Measurements from ENCODE around the gene VTI1A. TPM values are rescaled to one million over a fixed set of nuclear protein-coding genes. Genes with fewer than 3 reads are reported as not detected.
A peak's percentile ranks its signal among the peaks of the same experiment; 100 is the strongest.

The VTI1A gene
- total RNA-seq, 2 experiments from 2014 or later = 24.9 to 28.4 TPM

DNA sequence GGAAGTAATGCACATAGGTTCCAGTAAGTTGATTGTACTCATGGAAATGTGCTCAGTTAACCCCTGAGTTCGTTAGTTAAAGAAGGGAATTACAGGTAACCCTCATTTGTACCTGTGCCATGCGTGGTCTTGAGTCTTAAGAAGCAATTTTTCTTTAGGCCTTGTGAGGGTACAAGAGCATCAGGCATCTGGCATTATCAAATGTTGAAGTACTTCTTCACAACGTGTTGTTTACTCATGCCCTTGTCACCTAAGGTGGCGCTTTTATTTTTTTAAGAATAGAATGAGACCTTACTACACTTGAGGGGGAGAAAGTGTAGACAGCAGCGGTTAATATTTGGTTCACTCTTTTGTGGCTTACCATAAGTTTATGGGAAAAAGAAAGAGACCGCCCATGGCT, 167.1 kb downstream of the VTI1A start:
- H3K4me3 Mint-ChIP-seq = no peak overlapping the region
- intact Hi-C loops (cut with micrococcal nuclease) = no loop called here
- H3K36me3 Mint-ChIP-seq (ENCODE audit: low read depth) = peaks cover 16% of the 10 kb centered on the region
- CTCF ChIA-PET = no interaction called here
- no peaks in the 10 kb centered on the region for H3K4me1 Mint-ChIP-seq (ENCODE audit: low read depth)
- no peak for DNase-seq
- H3K27ac Mint-ChIP-seq = no peak overlapping the region
- H3K9me3 Mint-ChIP-seq = no peaks in the 10 kb centered on the region
- no peaks in the 10 kb centered on the region for H3K27me3 Mint-ChIP-seq (ENCODE audit: low read depth)

DNA sequence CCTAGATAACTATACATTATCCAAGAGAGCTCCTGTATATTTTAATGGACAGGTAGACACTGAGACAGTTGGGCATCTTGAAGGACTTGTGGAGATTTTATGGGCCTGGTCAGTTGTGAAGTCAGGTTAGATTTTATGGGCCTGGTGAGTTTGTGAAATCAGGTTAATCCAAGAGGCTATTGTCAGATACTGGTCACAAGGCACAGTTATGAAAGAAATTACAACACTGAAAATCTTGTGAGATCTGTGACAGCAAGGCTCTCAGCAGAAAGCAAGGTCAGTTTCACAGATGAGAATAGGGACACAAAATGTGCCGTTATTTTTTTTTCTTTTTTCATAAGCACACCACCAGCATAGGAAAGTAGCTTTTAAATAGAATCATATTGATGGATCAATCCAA, 167.6 kb downstream of the VTI1A start:
- Mint-ChIP-seq H3K27ac (no peak overlapping the region), H3K36me3 (ENCODE audit: low read depth) (peaks cover 16% of the 10 kb centered on the region), H3K27me3 (ENCODE audit: low read depth) (no peaks in the 10 kb centered on the region), H3K4me3 (no peak overlapping the region), H3K9me3 (no peaks in the 10 kb centered on the region), H3K4me1 (ENCODE audit: low read depth) (no peaks in the 10 kb centered on the region)
- DNase-seq = no peak
- CTCF ChIA-PET = no interaction called here
- intact Hi-C loops (cut with micrococcal nuclease) = no loop called here

DNA sequence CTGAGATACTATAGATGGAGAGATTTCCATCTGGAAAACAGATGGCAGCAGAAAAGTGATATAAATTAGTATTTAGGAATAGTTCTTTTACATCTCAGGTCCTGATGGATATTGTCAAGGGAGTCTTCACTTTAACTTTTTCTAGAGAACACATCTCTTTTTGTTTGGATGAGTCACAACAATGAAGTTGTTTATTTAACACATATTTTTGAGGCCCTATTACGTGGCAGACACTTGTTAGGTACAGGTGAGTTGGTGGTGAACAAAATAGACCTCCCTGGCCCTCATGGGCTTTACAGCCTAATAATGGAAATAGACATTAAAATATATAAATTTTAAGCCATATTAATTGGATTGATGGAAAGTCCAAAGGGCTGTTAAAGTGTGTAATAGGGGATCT, 168.3 kb downstream of the VTI1A start:
- no peaks in the 10 kb centered on the region for H3K4me1 Mint-ChIP-seq (ENCODE audit: low read depth)
- H3K4me3 Mint-ChIP-seq = no peak overlapping the region
- H3K9me3 Mint-ChIP-seq = no peaks in the 10 kb centered on the region
- intact Hi-C loops (cut with micrococcal nuclease) = no loop called here
- CTCF ChIA-PET = no interaction called here
- peak overlapping the region; percentile 5 for H3K27ac Mint-ChIP-seq
- DNase-seq = no peak
- no peaks in the 10 kb centered on the region for H3K27me3 Mint-ChIP-seq (ENCODE audit: low read depth)
- H3K36me3 Mint-ChIP-seq (ENCODE audit: low read depth) = peaks cover 16% of the 10 kb centered on the region

DNA sequence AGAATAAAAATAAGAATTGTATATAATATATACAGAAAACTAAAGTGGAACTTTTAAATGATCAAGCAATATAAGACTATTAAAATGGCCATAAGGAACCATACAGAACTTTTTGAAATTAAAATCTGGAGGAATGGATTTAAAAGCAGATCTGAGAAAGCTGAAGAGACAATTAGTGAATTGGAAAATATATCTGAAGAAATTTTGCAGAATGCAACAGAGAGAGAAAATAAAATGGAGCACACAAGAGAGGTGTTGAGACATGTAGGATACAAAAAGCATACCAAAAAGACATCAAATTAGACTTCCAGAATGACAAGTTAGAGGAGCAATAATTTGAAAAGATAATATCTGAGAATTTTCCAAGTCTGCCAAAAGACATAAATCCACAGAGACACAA, 169.6 kb downstream of the VTI1A start:
- intact Hi-C loops (cut with micrococcal nuclease) = no loop called here
- H3K36me3 Mint-ChIP-seq (ENCODE audit: low read depth) = peaks cover 14% of the 10 kb centered on the region
- no peak overlapping the region for H3K27ac Mint-ChIP-seq
- no peaks in the 10 kb centered on the region for H3K27me3 Mint-ChIP-seq (ENCODE audit: low read depth)
- no peak for DNase-seq
- no peaks in the 10 kb centered on the region for H3K4me1 Mint-ChIP-seq (ENCODE audit: low read depth)
- H3K4me3 Mint-ChIP-seq = no peak overlapping the region
- H3K9me3 Mint-ChIP-seq = no peaks in the 10 kb centered on the region
- CTCF ChIA-PET = no interaction called here

DNA sequence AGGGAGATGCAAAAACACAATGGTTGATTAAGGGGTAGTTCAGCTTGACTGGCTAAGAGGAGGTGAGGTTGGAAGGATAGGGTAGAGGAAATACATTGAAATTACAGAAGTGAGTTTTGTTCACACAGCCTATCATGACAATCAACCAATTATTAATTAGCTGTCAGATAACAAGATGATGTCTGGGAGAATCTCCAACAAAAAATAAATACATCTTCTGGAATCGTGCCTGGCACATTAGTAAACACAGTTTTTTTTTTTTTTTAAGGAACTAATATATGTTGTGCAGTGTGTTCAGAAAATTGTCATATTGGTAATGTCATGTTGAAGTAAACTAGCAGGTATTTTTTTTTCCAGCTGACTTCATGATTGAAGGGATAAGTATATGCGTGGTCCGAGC, 171.8 kb downstream of the VTI1A start:
- Mint-ChIP-seq H3K27ac (no peak overlapping the region), H3K9me3 (no peaks in the 10 kb centered on the region), H3K27me3 (ENCODE audit: low read depth) (no peaks in the 10 kb centered on the region), H3K36me3 (ENCODE audit: low read depth) (peaks cover 10% of the 10 kb centered on the region), H3K4me1 (ENCODE audit: low read depth) (no peaks in the 10 kb centered on the region), H3K4me3 (no peak overlapping the region)
- CTCF ChIA-PET = no interaction called here
- no peak for DNase-seq
- intact Hi-C loops (cut with micrococcal nuclease) = no loop called here

DNA sequence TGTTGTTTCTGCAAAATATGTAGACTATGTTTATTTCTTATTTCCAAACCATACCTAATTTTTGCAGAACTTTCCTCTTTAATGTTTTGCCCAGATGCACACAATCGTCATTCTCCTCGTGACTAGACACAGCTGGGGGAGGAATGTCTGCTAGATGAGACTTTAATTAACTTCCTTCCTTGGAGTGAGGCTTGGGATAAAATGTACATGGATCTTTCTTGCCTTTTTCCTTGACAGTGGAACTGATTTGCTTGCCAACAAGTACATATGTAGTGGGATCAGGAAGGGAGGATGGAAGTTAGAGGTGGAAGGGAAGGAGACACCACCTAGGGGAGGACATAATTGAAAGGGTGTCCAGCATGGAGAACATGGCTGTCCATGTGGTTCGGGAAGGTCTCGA, 172.5 kb downstream of the VTI1A start:
- Mint-ChIP-seq H3K4me1 (ENCODE audit: low read depth) (no peaks in the 10 kb centered on the region), H3K27me3 (ENCODE audit: low read depth) (no peaks in the 10 kb centered on the region), H3K27ac (no peak overlapping the region), H3K4me3 (no peak overlapping the region), H3K36me3 (ENCODE audit: low read depth) (peaks cover 8% of the 10 kb centered on the region), H3K9me3 (no peaks in the 10 kb centered on the region)
- intact Hi-C loops (cut with micrococcal nuclease) = no loop called here
- CTCF ChIA-PET = interaction anchor here (1.0 kb wide), 1 partner anchor 996 kb away, joined by 3 read pairs; no protein-coding TSS in a partner anchor
- DNase-seq = no peak

DNA sequence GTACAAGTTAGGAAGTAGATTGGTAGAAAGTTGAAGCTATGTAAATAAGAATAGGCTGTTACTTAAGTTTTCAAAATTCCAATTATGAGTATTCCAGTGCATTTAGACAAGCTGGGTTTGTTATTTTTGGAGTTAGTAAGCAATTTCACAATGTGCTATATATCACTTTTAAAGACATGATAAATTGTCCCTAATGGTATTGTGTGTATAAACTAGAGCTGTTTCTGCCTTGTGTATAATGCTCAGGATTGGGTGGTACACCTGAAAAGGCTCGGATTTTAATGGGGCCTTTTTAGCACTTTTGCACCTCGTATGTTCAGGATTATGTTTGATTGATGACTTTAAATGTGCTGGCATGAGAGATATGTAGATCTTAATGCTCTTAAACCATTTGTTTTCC, 175.8 kb downstream of the VTI1A start:
- Mint-ChIP-seq H3K27ac (no peak overlapping the region), H3K4me1 (ENCODE audit: low read depth) (no peaks in the 10 kb centered on the region), H3K4me3 (no peak overlapping the region), H3K36me3 (ENCODE audit: low read depth) (peaks cover 4% of the 10 kb centered on the region), H3K9me3 (no peaks in the 10 kb centered on the region), H3K27me3 (ENCODE audit: low read depth) (no peaks in the 10 kb centered on the region)
- intact Hi-C loops (cut with micrococcal nuclease) = no loop called here
- DNase-seq = no peak
- CTCF ChIA-PET = interaction anchor here (0.6 kb wide), 1 partner anchor 167 kb away, joined by 3 read pairs; no protein-coding TSS in a partner anchor

DNA sequence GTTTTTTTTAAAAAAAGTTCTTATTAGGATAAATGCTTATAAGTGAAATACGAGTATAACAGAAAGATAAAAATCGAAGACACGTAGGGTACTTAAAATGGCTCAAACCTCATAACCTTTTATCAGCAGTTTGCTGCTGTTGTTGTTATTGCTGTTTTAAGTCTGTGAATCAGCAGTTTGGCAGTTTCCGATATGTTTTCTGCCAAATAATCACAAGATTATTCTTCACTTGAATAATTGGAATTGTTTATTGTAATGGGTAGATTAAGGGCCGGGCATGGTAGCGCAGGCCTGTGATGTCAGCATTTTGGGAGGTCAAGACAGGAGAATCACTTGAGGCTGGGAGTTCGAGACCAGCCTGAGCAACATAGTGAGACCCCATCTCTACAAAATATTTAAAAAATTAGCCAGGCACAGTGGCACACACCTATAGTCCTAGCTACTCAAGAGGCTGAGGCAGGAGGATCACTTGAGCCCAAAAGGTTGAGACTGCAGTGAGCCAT, 177.6 kb downstream of the VTI1A start:
- Mint-ChIP-seq H3K9me3 (no peaks in the 10 kb centered on the region), H3K36me3 (ENCODE audit: low read depth) (peaks cover 3% of the 10 kb centered on the region), H3K4me1 (ENCODE audit: low read depth) (no peaks in the 10 kb centered on the region), H3K27ac (no peak overlapping the region), H3K27me3 (ENCODE audit: low read depth) (no peaks in the 10 kb centered on the region), H3K4me3 (no peak overlapping the region)
- no peak for DNase-seq
- intact Hi-C loops (cut with micrococcal nuclease) = no loop called here
- CTCF ChIA-PET = no interaction called here

DNA sequence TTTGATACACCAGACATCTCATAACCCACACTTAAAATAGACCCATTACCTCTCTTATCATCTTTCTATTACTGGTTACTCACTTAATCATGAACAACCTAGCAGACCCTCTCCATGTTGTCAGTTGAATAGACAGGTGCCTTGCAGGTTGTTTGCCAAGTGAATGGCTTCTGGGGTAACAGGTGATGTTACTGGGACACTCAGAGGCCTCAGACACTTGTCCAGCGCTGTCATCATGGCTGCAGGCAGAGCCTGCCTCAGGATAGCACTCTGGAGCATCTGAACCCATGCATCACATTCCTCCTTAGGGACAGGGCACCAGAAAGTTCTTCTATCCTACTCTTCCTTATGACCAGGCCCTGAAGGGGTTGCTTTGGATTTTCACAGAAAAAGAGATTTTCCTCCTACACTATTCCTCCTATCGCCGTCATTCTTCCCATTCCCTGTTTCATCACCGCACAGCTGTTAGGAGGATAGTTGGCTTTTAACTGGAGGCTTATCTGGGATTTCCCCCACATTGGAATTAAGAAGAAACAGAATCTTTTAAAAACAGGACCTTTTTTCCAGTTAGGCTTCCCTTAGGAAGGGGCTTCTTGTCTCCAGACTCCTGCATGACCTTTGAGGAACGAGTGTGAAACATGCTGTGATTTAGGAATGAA, 182.1 kb downstream of the VTI1A start:
- no peak overlapping the region for H3K4me3 Mint-ChIP-seq
- no peak for DNase-seq

DNA sequence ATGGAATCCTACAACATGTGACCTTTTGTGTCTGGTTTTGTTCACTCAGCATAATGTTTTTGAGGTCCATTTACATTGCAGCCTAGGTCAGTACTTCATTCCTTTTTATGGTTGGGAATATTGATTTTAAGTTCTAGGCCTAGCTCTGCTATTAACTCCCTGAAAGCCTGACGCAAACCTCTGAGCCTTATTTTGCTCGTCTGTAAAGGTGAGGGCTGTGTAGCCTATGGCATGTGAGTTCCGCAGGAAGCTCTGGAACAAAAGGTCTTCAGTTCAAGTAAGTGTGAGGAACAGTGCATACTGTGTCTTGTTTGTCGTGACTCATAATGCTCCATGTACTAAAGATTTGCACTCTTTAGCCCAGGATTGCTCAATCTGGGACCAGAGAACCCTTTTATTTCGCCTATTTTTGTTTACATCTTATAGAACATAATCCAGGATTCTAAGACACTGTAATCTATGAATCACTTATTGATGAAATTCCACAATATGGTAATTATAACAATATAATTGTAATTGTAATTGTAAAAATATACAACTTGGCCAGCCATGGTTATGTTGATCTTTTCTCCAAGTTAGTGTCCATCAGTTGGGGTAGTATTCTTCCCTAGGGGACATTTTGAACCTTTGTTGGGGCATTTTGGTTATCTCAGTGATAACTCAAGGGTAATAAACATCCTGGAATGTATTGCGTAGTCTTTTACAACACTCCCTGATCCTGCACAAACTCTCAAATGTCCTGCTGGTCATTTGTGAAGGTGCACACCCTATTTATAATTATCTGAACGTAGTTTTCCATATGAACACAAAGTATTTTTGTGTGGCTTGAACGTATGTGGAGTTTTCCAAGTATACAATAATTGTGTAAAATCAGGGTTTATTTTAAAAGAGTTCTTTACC, 184.7 kb downstream of the VTI1A start:
- intact Hi-C loops (cut with micrococcal nuclease) = no loop called here
- no peaks in the 10 kb centered on the region for H3K27me3 Mint-ChIP-seq (ENCODE audit: low read depth)
- no peak for DNase-seq
- H3K27ac Mint-ChIP-seq = no peak overlapping the region
- no peaks in the 10 kb centered on the region for H3K4me1 Mint-ChIP-seq (ENCODE audit: low read depth)
- CTCF ChIA-PET = no interaction called here
- no peak overlapping the region for H3K4me3 Mint-ChIP-seq
- no peaks in the 10 kb centered on the region for H3K9me3 Mint-ChIP-seq
- H3K36me3 Mint-ChIP-seq (ENCODE audit: low read depth) = no peaks in the 10 kb centered on the region

More for the DNA sequence above, 182.1 kb downstream of the VTI1A start:
- Mint-ChIP-seq H3K4me1 (ENCODE audit: low read depth) (no peaks in the 10 kb centered on the region), H3K27ac (no peak overlapping the region), H3K36me3 (ENCODE audit: low read depth) (no peaks in the 10 kb centered on the region), H3K27me3 (ENCODE audit: low read depth) (no peaks in the 10 kb centered on the region), H3K9me3 (no peaks in the 10 kb centered on the region)
- CTCF ChIA-PET = no interaction called here
- intact Hi-C loops (cut with micrococcal nuclease) = no loop called here

DNA sequence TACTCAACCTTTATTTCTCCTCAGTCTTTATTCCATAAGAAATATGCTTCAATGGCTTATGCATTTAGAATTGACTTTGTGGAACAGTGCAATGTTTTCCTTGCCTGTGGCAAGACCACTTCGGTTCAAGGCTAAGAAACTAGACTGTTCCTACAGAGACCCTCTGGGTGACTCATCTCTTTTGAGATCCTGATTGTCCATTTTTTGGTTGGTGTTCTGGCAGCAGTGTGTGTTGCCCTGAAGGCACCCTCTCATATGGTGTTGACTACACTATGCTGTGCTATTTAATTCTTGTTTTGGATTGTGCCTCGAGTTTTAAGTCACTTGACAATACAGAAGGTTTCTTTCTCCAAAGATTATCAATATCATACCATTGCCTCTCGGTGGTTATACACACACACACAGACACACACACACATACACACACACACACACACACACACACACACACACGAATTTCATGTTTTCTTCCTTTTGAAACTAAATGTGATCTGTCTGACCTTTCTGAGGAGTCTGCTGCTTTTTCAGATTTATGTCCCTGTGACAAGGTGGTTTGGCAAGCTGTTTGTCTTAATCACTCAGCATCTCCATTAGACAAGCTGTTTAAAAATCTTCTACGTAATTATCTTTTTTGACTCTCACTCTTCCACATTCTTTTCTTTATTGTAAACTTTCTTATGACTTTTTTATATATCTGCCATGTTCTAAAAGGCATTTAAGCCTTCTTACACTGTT, 187.2 kb downstream of the VTI1A start:
- no peak for DNase-seq
- CTCF ChIA-PET = no interaction called here
- H3K4me1 Mint-ChIP-seq (ENCODE audit: low read depth) = no peaks in the 10 kb centered on the region
- H3K36me3 Mint-ChIP-seq (ENCODE audit: low read depth) = no peaks in the 10 kb centered on the region
- H3K27ac Mint-ChIP-seq = no peak overlapping the region
- no peaks in the 10 kb centered on the region for H3K27me3 Mint-ChIP-seq (ENCODE audit: low read depth)
- intact Hi-C loops (cut with micrococcal nuclease) = no loop called here
- no peak overlapping the region for H3K4me3 Mint-ChIP-seq
- no peaks in the 10 kb centered on the region for H3K9me3 Mint-ChIP-seq

DNA sequence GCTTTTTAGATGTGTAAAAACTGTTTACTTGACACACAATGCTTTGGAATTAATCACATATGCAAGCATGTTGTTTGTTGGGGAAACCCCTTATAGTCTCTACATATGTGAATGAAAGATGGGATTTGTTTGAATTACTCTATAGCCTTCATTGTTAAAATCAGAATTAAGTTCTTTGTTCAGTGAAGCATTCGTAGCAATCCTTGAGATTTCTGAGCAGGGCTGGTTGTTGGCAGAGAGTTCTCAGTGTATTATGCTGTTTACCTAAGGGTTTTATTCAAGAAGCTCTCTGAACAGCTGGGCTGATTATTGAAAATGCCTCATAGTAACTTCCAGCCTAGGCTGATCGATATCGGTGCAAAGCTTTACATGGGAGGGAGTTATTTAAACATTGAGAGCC, 190.9 kb downstream of the VTI1A start:
- no peak overlapping the region for H3K27ac Mint-ChIP-seq
- no peaks in the 10 kb centered on the region for H3K9me3 Mint-ChIP-seq
- intact Hi-C loops (cut with micrococcal nuclease) = no loop called here
- CTCF ChIA-PET = interaction anchor here (0.9 to 1.4 kb wide), 2 partner anchors 10 to 196 kb away, joined by 3 to 4 read pairs; no protein-coding TSS in a partner anchor
- no peaks in the 10 kb centered on the region for H3K27me3 Mint-ChIP-seq (ENCODE audit: low read depth)
- no peaks in the 10 kb centered on the region for H3K4me1 Mint-ChIP-seq (ENCODE audit: low read depth)
- DNase-seq = no peak
- H3K36me3 Mint-ChIP-seq (ENCODE audit: low read depth) = no peaks in the 10 kb centered on the region
- no peak overlapping the region for H3K4me3 Mint-ChIP-seq
